PFSK-1 (cell line): ENCODE data around the gene RPGRIP1L.

Experiments
- POLR2AphosphoS5 ChIP-seq: IDR thresholded peaks from 2 replicates; pipeline ENCODE4 v1.6.1; 2012; ENCODE audit warnings: low read depth, mild to moderate bottlenecking, control low read depth, low read length, moderate library complexity
- REST ChIP-seq, 2 experiments: IDR thresholded peaks; 2 replicates each; pipeline versions ENCODE4 v1.6.1 to v1.8.0; 2011 to 2012; ENCODE audit warnings: low read depth in 2 of 2, low read length in 2 of 2, control low read depth in 1 of 2, inconsistent platforms in 1 of 2, mild to moderate bottlenecking in 1 of 2, moderate library complexity in 1 of 2; ENCODE audit not compliant: insufficient read depth in 1 of 2
- TAF1 ChIP-seq: IDR thresholded peaks from 2 replicates; pipeline ENCODE4 v1.6.1; 2012; ENCODE audit warnings: low read length, control low read depth, borderline replicate concordance; ENCODE audit not compliant: insufficient read depth

GRCh38 chr16:53654946-53655345, 48.7 kb downstream of the RPGRIP1L start:
- TF ChIP-seq POLR2AphosphoS5 = no peak
- TF ChIP-seq REST (IDR thresholded peaks at IDR 0.05; ENCODE audit: insufficient read depth in 1 of 2, low read depth in 2 of 2, low read length in 2 of 2) = no peak
- TF ChIP-seq TAF1 = no peak
